Inflammatory macrophage treated with lipopolysaccharide for 4 hours (primary cell): Measurements from ENCODE around the gene UBE2V1.
A peak's percentile ranks its signal among the peaks of the same experiment; 100 is the strongest.

Experiments used
- DNase-seq: peaks from one replicate; pipeline ENCODE4 v3.0.0-alpha.2; 2020

UBE2V1 gene

DNA sequence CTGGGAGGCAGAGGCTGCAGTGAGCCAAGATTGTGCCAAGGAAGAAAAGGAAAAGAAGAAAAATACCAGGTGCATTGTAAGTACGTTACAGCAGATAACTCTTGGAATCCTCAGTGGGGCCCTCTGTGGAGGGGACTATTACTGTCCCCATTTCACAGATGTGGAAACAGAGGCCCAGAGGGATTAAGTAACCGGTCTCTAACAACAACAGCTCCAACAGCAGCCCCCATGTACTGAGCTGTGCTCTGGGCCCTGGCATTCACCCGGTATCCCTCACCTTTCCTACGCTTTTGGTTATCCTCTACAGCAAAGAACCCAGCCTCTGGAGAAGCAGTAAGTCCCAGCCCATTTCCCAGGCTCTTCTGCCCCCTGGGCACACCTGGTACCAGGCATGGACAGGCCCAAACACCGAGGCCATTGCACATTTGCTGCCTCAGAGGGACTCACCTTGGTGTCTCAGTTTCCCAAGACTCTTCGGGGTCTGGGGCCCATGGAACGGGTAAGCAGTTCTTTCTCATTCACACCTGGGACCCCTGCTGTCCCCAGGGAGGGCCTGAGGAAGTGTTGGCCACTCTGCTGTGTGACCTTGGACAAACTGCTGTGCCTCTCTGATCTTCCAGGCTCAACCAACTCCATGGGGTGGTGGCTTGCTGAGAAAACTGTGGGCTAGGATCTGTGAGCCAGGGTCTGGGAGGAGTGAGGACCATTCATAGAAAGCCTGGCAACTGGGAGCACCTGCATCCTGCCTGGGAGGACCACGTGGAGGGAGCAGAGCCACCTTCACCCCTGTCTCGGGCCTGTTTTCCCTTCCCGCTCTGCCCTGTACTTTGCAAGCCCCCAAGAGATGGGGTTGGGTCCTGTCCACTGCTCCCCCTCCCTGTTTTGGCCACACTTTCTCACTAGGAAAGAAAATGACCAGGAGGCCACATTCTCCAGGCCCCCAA is 70.3 kb downstream of the UBE2V1 start:
- DNase-seq, result no peak

DNA sequence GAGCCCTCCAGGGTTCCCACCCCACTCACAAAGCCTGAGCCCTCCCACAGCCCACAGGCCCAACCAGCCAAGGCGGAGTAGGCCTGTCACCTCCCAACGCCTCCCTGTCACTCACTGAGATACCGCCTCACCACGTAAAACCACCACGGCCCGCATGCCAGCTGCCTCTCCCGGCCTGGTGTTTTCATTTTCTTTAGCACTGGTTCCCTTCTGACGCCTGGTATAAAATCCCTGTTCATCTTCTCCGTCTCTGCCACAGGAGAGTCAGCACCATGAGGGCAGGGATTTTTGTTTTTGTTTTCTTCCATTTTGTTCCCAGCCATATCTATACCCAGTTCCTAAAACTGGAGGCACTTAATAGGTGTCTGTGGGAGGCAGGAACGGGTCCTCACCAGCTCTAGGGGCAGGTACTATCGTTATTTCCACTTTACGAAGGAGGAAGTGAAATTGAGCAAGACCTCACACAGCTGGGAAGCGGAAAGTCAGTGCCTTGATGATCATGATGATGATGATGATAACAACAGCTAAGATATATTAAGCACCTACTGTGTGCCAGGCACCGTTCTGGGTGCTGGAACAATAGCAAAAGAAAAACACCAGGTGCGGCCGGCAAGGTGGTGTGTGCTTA is 71.6 kb downstream of the UBE2V1 start:
- peak; percentile 68 for DNase-seq

DNA sequence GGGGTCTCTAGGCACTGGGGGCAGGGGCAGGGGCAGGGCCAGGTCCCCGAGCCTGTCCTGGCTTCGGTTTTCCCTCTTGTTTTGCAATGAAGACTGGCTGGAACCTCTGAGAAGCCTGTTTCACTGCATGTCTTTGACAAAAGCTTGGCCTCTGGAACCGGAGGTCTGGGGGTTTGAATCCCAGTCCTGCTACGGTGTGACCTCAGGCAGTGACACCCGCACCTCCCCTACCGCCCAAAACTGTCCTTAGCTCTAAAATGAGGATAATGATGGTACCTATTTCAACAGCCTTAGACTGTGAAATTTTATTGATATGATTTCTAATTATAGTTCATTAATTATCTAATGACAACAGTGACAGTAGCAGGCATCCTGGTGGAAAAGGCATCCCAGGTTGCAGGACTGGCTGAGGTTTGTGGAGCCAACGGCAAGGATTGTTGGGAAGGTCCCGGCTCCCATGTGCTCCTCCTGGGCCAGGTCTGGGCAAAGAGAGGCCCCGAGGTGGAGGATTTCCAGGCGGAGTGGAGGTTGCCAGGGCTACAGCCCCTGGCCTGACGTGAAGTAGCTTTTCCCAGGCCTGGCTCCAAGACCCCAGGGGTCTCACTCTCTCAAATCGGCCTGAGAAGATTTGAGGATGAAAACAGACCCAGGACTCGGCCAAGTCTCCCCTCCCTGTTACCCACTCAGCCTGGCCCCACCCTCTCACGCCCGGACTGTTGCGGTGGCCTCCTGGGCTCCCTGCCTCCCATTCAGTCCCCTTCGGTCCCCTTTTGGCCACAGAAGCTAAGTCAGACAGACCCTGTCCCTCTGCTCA is 72.3 kb downstream of the UBE2V1 start:
- DNase-seq, result no peak

DNA sequence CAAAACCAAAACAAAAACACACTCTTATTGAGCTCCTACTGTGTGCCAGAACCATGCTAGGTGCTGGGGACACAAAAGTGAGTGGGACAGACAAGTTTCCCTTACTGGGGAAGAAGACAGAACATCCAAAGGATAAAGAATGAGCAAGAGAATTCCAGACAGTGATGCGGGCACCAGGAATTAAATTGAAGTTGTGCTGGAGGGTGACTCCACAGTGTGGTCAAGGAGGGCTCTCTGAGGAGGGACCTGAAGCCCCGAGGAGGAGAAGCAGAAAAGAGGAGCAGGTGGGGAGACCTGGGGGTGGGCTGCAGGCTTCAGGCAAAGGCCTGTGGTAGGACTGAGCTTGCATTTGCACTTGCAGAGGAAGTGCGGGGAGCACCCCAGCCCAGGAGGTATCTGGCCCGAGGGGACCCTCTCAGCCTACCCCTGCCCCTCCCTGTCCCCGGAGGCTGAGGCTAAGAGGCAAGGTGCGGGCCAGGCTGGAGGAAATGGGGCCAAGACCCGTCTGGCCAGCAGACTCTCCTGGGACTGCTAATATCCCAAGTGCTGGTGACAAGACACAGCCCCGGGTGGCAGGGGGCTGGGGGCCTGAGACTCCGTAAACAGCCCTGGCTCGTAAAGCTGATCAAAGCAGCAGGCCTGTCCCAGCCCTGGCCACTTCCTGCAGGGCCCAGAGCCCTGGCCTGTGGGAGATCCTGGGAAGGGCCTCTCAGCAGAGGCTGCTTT is 73.1 kb downstream of the UBE2V1 start:
- no peak for DNase-seq

DNA sequence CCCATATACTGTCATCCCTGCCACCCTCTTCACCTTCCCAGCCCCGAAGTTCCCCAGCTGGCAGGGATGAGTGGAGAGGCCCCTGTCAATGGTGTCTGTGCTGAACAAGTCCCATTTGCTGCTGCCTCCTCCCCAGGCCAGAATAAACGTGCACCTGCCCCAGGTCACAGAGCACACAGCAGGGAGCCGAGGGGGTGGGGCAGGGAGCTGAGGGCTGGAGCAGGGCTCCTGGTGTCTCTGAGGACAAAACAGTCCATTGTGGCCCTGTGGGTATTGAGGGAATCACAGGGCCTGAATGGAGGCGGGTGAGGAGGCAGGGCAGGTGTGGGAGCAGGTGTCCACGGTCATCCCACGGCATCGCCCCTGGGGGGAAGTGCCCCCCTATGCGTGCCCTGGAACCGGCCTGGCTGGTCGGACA is 74.4 kb downstream of the UBE2V1 start:
- no peak for DNase-seq

DNA sequence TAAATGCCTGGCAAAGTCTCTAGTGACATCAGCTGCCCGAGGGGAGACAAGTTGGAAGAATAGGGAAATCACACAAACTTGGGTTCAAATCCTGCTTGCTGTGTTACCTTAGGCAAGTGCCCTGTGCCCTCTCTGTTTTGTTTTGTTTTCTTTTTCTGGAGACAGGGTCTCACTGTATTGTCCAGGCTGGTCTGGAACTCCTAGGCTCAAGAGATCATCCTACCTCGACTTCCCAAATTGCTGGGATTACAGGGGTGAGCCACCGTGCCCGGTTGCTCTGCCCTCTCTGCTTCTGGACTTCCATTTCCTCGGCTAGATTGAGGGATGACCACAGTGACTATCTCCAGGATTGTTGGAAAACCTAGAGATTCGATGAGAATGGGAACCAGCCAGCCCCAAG is 74.8 kb downstream of the UBE2V1 start:
- no peak for DNase-seq

DNA sequence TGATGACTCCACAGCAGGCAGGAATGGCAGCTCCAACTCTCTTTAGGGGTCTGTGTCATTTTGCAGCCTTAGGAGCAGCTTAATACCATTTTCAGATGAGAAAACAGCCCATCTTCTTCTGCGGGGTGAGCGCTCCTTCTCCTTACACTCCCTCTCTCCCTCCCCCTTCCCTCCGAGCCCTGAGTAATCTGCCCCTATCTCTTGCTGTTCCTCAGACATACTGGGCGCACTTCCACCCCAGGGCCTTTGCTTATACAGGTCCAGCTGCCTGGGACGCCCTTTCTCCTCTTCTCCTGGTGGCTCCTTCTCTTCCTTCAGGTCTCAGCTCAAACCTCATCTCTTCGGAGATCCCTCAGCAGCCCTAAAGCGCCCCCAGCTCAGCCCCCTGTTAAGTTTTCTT is 75.4 kb downstream of the UBE2V1 start:
- no peak for DNase-seq

DNA sequence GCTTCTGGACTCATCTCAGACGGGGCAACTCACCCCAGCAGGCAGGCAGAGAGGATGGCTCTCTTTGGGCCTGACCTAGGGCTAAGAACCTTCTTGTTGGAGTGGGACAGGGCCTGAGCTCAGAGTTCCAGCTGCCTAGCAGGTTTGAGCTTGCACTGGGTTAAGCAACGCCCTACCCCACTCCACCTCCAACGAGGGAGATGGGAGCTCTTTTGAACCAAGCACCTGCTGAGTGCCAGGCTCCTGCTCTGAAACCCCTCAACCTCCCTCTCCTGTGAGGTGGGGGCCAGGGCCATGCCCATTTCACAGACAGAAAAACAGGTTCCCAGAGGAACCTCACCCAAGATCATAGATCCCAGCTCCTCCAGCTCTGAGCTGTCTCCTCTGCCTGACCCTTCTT is 75.8 kb downstream of the UBE2V1 start:
- no peak for DNase-seq

DNA sequence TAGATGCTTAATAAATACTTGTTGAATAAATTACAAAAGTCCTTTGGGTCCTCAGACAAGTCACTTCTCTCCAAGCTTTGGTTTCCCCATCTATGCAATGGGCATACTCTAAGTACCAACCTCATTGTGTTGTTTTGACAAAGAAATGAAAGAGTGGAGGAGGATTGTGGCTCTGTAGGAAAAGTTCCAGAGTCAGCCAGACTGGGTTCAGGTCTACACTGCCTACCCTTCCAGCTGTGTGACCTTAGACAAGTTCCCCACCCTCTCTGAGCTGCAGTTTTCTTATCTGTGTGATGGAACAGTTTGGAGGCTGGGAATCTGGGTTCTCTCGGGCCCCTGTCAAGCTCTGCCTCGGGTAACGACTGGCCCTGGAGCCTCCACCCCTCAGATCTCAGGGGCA is 76.2 kb downstream of the UBE2V1 start:
- no peak for DNase-seq

DNA sequence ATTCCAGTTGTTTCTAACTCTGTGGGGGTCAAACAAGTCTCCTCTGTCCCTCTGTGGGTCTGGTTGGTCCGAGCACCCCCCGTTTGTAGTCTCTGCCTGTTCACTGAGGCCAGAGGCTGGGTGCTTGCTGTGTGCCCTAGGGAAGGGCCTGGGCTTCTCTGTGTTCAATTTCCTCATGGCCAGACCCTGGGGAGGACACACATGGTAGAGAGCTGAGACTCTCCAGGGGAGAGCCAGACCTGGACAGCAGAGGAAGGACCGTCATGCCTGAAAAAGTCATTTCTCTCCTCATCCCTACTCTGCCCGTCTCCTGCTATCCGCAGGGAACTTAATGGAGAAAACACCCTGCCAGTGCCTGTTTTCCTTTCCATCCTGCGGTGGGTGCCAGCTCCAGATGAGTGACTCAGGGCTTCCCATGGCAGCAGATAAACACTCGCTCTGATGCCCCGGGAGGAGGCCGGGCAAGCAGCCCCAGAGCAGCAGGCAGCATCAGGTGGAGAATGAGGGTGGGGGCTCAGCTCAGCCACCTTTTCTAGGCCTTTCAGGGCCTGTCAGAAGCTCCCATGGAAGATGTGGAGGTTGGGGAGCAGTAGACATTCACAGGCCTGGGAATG is 78.3 kb downstream of the UBE2V1 start:
- DNase-seq, result no peak

DNA sequence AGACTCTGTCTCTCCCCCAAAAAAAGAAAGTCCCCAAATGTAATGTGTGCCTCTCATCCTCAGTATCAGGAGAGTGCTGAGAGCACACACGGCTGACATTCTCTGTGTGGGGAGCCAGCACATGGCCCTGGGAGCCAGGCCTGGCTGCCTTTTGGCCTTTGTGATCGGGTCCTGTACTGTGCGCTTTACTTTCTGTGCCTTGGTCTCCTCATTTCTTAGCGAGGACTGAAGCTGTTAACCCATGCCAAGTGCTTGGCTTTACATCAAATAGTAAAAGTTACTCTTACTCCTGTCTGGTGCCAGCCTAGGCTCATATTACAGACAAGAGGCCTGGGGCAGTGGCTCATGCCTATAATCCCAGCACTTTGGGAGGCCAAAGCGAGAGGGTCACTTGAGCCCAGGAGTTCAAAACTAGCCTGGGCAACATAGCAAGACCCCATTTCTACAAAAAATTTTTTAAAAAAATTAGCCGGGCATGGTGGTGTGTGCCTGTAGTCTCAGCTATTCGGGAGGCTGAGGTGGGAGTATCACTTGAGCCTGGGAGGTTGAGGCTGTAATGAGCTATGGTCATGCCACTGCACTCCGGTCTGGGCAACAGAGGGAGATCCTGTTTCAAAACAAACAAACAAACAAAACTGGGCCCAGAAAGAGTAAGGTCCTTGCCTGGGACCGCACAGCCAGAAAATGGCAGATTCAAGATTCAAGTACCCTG is 79.8 kb downstream of the UBE2V1 start:
- no peak for DNase-seq
